HCT116 (cell line): ENCODE data around the gene WDR59.

Experiments used
- EGR1 ChIP-seq: IDR thresholded peaks from 2 replicates; pipeline ENCODE4 v1.6.1; 2012; ENCODE audit warnings: low read depth
- EZH2 ChIP-seq: fragments of 200-600 bp; sonication (generic); IDR thresholded peaks from 2 replicates; pipeline ENCODE4 v1.6.1; 2017; ENCODE audit warnings: antibody characterized with exemption, mixed run types
- POLR2A ChIP-seq: IDR thresholded peaks from 2 replicates; pipeline ENCODE4 v1.7.0; 2011; ENCODE audit warnings: borderline replicate concordance; ENCODE audit not compliant: insufficient read depth, insufficient read length; ENCODE audit errors: extremely low read depth
- SP1 ChIP-seq: IDR thresholded peaks from 2 replicates; pipeline ENCODE4 v1.6.1; 2012; ENCODE audit warnings: low read depth
- YY1 ChIP-seq: IDR thresholded peaks from 2 replicates; pipeline ENCODE4 v1.6.1; 2011; ENCODE audit warnings: low read length, low read depth, moderate library complexity, mild to moderate bottlenecking; ENCODE audit not compliant: insufficient replicate concordance; ENCODE audit errors: extremely low read depth
- TF ChIP-seq, protein P1 (sequence below), 3 experiments: fragments of 200-600 bp in 1 of 3; sonication (generic) in 1 of 3; IDR thresholded peaks in 2 of 3; conservative IDR thresholded peaks in 1 of 3; 2 replicates each; pipeline ENCODE4 v1.5.1; 2012 to 2017; ENCODE audit warnings: low read depth in 2 of 3, low read length in 2 of 3, antibody characterized with exemption in 1 of 3, borderline replicate concordance in 1 of 3, control low read depth in 1 of 3, mild to moderate bottlenecking in 1 of 3, mixed read lengths in 1 of 3, mixed run types in 1 of 3, moderate library complexity in 1 of 3; ENCODE audit not compliant: insufficient read depth in 1 of 3

DNA sequence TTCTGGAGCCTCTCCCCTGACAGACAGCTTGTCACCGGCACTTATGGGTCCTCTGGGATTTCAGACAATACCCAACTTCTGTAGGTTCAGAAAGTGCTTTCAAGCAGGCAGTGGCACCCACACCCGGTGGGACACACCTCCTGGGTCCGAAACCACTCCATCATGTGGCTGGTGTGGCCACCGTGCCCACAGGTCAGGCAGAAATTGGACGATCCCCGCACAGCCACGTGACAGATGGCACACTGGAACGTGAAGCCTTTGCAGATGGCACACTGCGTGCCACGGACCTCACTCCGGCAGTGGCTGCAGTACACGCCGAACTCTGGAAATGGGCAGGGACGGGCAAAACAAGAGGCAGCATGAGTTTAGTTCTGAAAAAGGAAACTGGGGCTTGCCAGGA, 110.8 kb downstream of the WDR59 start:
- TF ChIP-seq EGR1 (no peak), SP1 (no peak), EZH2 (no peak), POLR2A (no peak), YY1 (no peak)
- TF ChIP-seq, protein P1, sequence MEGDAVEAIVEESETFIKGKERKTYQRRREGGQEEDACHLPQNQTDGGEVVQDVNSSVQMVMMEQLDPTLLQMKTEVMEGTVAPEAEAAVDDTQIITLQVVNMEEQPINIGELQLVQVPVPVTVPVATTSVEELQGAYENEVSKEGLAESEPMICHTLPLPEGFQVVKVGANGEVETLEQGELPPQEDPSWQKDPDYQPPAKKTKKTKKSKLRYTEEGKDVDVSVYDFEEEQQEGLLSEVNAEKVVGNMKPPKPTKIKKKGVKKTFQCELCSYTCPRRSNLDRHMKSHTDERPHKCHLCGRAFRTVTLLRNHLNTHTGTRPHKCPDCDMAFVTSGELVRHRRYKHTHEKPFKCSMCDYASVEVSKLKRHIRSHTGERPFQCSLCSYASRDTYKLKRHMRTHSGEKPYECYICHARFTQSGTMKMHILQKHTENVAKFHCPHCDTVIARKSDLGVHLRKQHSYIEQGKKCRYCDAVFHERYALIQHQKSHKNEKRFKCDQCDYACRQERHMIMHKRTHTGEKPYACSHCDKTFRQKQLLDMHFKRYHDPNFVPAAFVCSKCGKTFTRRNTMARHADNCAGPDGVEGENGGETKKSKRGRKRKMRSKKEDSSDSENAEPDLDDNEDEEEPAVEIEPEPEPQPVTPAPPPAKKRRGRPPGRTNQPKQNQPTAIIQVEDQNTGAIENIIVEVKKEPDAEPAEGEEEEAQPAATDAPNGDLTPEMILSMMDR (IDR thresholded peaks at IDR 0.05 in 2 of 3, conservative IDR thresholded peaks at IDR 0.05 in 1 of 3; ENCODE audit: borderline replicate concordance in 1 of 3, insufficient read depth in 1 of 3, low read depth in 2 of 3, low read length in 2 of 3), result no peak
